ENCODE measurements around the gene NDEL1.
A peak's percentile ranks its signal among the peaks of the same experiment; 100 is the strongest.

Gene NDEL1

GRCh38 chr17:8430966-8431365 lies 4.7 kb upstream of the NDEL1 start (continued):
- TF ChIP-seq RARB (CRISPR knock-in tag; IDR thresholded peaks at IDR 0.05) (no peak), CREB5 (CRISPR knock-in tag; IDR thresholded peaks at IDR 0.05; ENCODE audit: low read depth) (0 out of 2 replicates have a peak, but pooled peaks have one; percentile 6), PATZ1 (CRISPR knock-in tag; IDR thresholded peaks at IDR 0.05; ENCODE audit: borderline replicate concordance) (peak; percentile 31; the same call in 1 of the 2 replicates), GLIS3 (CRISPR knock-in tag; IDR thresholded peaks at IDR 0.05) (no peak)

- no peak for TF ChIP-seq TOX (CRISPR knock-in tag; IDR thresholded peaks at IDR 0.05; ENCODE audit: borderline replicate concordance)
- no peak for TF ChIP-seq PPARA (CRISPR knock-in tag; IDR thresholded peaks at IDR 0.05; ENCODE audit: borderline replicate concordance)
- TF ChIP-seq ZFP30 (CRISPR knock-in tag; IDR thresholded peaks at IDR 0.05) = no peak
- TF ChIP-seq PATZ1 (CRISPR knock-in tag; IDR thresholded peaks at IDR 0.05; ENCODE audit: borderline replicate concordance) = no peak
- no peak for TF ChIP-seq POU6F1 (CRISPR knock-in tag; IDR thresholded peaks at IDR 0.05; ENCODE audit: borderline replicate concordance, low read depth)
- no peak for TF ChIP-seq CREB5 (CRISPR knock-in tag; IDR thresholded peaks at IDR 0.05; ENCODE audit: low read depth)
- no peak for TF ChIP-seq SNAI2 (CRISPR knock-in tag; IDR thresholded peaks at IDR 0.05)
- TF ChIP-seq ISL1 (CRISPR knock-in tag; IDR thresholded peaks at IDR 0.05) = no peak
- TF ChIP-seq ZNF8 (CRISPR knock-in tag; IDR thresholded peaks at IDR 0.05) = no peak
- TF ChIP-seq BACH2 (CRISPR knock-in tag; IDR thresholded peaks at IDR 0.05; ENCODE audit: borderline replicate concordance) = no peak
- TF ChIP-seq RARB (CRISPR knock-in tag; IDR thresholded peaks at IDR 0.05) = no peak
- no peak for TF ChIP-seq ARNTL (CRISPR knock-in tag; IDR thresholded peaks at IDR 0.05; ENCODE audit: borderline replicate concordance, low read depth)
- ATAC-seq = peak; percentile 78
These were observed 622 bp downstream of the NDEL1 start for GRCh38 chr17:8436169-8436843.

- no peak for ATAC-seq
- TF ChIP-seq GLIS3 (CRISPR knock-in tag; IDR thresholded peaks at IDR 0.05) = no peak
These were observed 1.1 kb downstream of the NDEL1 start for GRCh38 chr17:8436844-8437171.

- TF ChIP-seq ISL1 (CRISPR knock-in tag; IDR thresholded peaks at IDR 0.05) (no peak), ZNF8 (CRISPR knock-in tag; IDR thresholded peaks at IDR 0.05) (no peak), BACH2 (CRISPR knock-in tag; IDR thresholded peaks at IDR 0.05; ENCODE audit: borderline replicate concordance) (no peak)
- no peak for ATAC-seq
These were observed 2.8 kb downstream of the NDEL1 start for GRCh38 chr17:8438441-8438840.

GRCh38 chr17:8439681-8440080 lies 4.0 kb downstream of the NDEL1 start:
- no peak for TF ChIP-seq ZFP3 (CRISPR knock-in tag; IDR thresholded peaks at IDR 0.05)
- TF ChIP-seq GLIS3 (CRISPR knock-in tag; IDR thresholded peaks at IDR 0.05) = no peak
- TF ChIP-seq RARB (CRISPR knock-in tag; IDR thresholded peaks at IDR 0.05) = no peak
- TF ChIP-seq ZFP30 (CRISPR knock-in tag; IDR thresholded peaks at IDR 0.05) = no peak
- no peak for TF ChIP-seq ZNF8 (CRISPR knock-in tag; IDR thresholded peaks at IDR 0.05)
- TF ChIP-seq PATZ1 (CRISPR knock-in tag; IDR thresholded peaks at IDR 0.05; ENCODE audit: borderline replicate concordance) = no peak
- TF ChIP-seq CSRNP3 (CRISPR knock-in tag; IDR thresholded peaks at IDR 0.05) = no peak
- no peak for TF ChIP-seq TSHZ2 (CRISPR knock-in tag; IDR thresholded peaks at IDR 0.05)
- no peak for TF ChIP-seq BACH2 (CRISPR knock-in tag; IDR thresholded peaks at IDR 0.05; ENCODE audit: borderline replicate concordance)
- no peak for TF ChIP-seq ZNF70 (CRISPR knock-in tag; IDR thresholded peaks at IDR 0.05)
- TF ChIP-seq ARNTL (CRISPR knock-in tag; IDR thresholded peaks at IDR 0.05; ENCODE audit: borderline replicate concordance, low read depth) = no peak

More at GRCh38 chr17:8439681-8440080, 4.0 kb downstream of the NDEL1 start:
- no peak for ATAC-seq

All from SK-N-SH treated with all-trans-retinoic acid at 6 μM for 48 hours (cell line).